ENCODE measurements around the gene CCL3.

The CCL3 gene

DNA sequence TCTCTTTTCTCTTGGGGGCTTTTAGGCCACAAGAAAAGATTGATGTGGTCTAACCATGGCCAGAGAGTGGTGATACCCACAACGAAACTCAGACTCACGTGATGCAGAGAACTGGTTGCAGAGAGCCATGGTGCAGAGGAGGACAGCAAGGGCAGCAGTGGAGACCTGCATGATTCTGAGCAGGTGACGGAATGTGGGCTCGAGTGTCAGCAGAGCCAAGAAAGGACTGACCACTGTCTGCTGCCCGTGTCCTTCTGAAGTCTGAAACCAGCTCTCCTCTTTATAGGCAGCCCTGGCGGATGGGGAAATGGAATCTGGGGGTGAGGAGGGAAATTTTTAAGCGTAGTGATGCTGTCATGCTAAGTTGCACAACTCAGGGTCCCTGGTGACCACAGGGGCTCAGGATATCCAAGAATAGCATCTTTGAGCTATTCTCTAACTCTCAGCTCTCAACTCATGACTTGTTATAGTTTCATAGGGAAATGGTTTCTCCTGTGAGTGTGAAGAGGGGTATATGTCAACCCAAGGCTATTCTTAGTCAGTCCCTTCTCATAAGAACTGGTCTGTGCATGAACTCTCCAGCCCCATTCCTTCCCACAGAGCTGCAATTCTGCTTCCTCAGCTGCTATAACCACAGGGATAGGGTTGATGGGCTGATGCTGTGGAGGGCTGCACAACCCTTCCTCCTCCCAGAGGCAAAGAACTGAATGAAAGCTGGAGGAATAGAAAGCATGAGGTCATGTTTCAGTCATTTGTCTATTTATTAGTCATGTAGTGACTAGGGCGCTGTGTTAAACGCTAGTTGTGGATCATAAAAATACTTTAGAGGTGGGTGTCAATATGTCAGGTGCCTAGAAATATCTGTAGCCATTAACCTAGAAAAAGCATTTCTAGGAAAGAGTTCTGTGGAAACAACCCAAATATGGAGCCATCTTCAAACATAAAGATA is at the start of gene CCL3:
CCL3 (minus strand) TSS at position 256 of the 949 bp plus-strand sequence; CDS start at position 171, 85 bp downstream.
- in situ Hi-C loops (cut with HindIII; ENCODE audit: low pct_unique_long_range_greater_than_20kb, low sequenced_read_pairs) = no loop called here
- DNase-seq (ENCODE audit: low read depth in 1 of 2, low spot score in 1 of 2) = no peak
- TF ChIP-seq JUND (IDR thresholded peaks at IDR 0.05; ENCODE audit: low read depth) = no peak

DNA sequence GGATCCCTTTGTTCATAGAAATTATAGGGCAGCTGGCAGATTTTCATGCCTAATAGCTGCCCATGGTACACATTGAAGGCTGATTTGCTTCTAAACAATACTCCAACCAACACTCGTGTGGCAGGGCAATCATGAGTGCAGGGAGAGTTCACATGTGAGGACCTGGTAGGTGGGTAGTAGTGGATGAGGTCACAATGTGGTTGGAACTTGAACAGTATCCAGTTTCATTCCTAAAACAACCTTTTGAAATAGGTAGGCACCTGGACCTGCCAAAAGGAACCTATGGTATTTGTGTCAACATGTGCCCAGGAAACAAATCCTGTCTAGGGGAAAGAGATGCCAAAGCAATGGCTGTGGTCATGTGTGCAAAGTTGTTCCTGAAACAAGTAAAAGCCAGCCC is 46.5 kb upstream of the CCL3 start:
- in situ Hi-C loops (cut with HindIII; ENCODE audit: low pct_unique_long_range_greater_than_20kb, low sequenced_read_pairs) = no loop called here
- no peak for DNase-seq (ENCODE audit: low read depth in 1 of 2, low spot score in 1 of 2)
- TF ChIP-seq JUND (IDR thresholded peaks at IDR 0.05; ENCODE audit: low read depth) = no peak

DNA sequence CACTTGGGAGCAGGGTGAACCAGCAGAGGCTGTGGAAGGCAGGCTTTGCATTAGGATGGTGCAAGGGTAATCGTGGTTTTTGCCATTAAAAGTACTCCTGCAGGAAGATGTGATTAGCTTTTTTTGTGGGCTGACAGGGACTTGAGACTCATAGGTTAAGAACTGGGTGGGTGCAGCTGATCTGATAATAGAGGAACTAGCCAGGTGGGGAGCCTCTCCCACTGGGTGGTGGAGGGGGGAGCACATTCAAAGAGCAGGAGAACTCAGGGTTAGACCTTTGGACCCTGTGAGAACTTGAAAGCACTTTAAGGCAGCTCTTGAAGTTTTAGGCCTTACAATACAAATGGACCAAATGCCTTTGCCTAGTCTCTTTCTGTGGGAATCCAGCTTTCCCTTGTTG is 46.1 kb upstream of the CCL3 start:
- TF ChIP-seq JUND (IDR thresholded peaks at IDR 0.05; ENCODE audit: low read depth) = no peak
- DNase-seq (ENCODE audit: low read depth in 1 of 2, low spot score in 1 of 2) = no peak
- in situ Hi-C loops (cut with HindIII; ENCODE audit: low pct_unique_long_range_greater_than_20kb, low sequenced_read_pairs) = no loop called here

DNA sequence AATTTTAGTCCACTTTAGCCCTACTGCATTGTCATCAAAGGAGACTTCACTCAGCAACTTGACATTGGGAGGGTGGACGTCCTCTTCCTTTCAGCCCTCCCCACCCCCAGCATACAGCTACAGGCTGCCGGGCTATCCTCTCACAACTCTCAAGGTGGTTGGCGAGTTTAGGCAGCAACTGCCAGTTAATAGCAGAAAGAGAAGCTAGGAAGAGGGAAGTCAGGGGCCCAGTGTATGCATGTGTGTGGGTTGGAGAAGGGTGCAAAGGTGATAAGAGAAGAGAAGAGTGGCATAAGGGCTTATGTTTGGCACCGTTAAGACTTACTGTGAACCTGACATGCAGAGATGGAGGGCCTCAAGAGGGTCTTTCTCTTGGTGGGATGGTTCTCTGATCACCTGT is 45.5 kb upstream of the CCL3 start:
- no peak for TF ChIP-seq JUND (IDR thresholded peaks at IDR 0.05; ENCODE audit: low read depth)
- no peak for DNase-seq (ENCODE audit: low read depth in 1 of 2, low spot score in 1 of 2)
- in situ Hi-C loops (cut with HindIII; ENCODE audit: low pct_unique_long_range_greater_than_20kb, low sequenced_read_pairs) = no loop called here

DNA sequence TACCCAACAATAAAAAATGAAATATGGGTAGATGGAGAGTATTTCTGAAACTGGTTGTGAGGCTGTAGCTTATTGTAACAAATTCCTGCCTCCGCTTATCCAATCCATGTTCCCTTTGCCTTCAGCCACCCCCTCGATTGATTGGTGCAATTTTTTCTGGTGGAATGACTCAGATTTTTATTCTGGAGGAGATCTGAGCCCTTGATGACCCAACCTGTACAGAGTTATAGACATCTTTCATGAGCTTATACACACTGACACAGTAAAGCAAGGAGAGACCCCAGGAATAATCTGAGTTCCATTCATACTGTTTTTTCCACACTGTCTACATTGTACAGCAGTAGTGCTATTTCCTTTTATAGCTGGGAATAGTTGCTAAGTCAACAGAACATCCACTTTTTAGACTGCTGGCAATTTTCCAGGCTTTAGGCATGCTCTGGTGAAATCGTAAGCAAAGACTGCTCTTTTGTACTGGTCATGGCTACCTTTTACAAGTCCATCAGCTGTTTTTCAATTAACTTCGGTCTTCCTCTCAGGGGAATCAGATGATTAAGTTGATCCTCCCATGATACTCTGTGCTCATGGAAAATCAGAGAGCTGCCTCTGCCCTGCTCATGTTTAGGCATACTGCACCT is 43.8 kb upstream of the CCL3 start:
- TF ChIP-seq JUND (IDR thresholded peaks at IDR 0.05; ENCODE audit: low read depth) = no peak
- in situ Hi-C loops (cut with HindIII; ENCODE audit: low pct_unique_long_range_greater_than_20kb, low sequenced_read_pairs) = no loop called here
- peak in 1 of 2 experiments; percentile 28 for DNase-seq (ENCODE audit: low read depth in 1 of 2, low spot score in 1 of 2)

DNA sequence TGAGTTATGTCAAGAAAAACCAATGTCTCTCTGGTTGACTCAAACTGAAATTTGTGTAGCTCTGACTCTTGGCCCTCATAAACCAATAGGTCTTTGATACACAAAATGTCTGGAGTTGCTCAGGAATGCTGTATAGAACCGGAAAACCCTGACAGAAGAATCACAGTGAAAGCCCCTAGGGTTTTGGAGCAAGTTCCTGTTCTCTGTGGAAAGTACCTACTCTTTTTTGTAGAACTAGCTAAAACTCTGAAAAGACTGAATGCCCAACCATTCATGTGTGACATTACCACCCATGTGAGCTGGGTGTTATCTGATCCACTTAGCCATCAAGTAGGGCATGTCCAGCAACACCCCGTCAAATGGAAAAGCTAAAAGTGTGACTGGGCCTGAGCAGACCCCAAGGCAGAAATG is 42.5 kb upstream of the CCL3 start:
- DNase-seq (ENCODE audit: low read depth in 1 of 2, low spot score in 1 of 2) = no peak
- in situ Hi-C loops (cut with HindIII; ENCODE audit: low pct_unique_long_range_greater_than_20kb, low sequenced_read_pairs) = no loop called here

DNA sequence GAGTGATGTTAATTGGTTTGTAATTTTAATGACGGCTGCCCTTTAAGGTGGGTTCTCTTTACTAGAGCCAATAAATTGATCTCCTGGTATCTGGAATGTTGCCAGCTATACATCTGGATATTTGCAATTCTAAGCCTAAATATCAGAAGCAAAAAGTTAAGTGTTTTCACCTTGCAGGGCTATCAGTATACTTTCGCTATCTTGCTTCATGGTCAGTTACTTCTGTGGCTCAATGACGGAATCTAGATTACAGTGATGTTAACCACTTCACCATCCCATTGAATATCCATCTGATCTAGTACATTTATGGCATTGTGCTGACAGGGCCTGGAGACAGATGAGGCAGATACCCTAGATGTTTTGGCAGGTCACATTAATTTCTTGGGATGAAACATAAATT is 42.0 kb upstream of the CCL3 start:
- no peak for TF ChIP-seq JUND (IDR thresholded peaks at IDR 0.05; ENCODE audit: low read depth)
- DNase-seq (ENCODE audit: low read depth in 1 of 2, low spot score in 1 of 2) = no peak
- in situ Hi-C loops (cut with HindIII; ENCODE audit: low pct_unique_long_range_greater_than_20kb, low sequenced_read_pairs) = no loop called here

More for the DNA sequence above, 42.5 kb upstream of the CCL3 start:
- no peak for TF ChIP-seq JUND (IDR thresholded peaks at IDR 0.05; ENCODE audit: low read depth)

DNA sequence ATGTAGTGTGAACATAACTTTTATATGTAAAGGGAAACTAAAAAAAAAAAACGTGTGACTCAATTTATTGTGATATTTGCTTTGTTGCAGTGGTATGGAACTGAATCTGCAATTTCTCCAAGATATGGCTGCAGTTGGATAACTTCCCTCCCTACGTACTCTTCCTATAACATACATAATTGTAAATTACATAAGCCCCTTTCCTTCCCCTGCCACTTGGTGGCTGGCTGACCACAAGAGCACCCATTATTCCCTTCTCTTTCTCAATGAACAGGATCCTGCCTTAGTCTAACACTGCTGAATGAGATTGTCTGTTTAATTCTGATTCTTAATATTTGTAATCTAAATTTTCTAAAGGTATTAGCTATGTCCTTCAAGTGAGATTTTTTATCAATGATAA is 41.5 kb upstream of the CCL3 start:
- TF ChIP-seq JUND (IDR thresholded peaks at IDR 0.05; ENCODE audit: low read depth) = no peak
- in situ Hi-C loops (cut with HindIII; ENCODE audit: low pct_unique_long_range_greater_than_20kb, low sequenced_read_pairs) = no loop called here
- DNase-seq (ENCODE audit: low read depth in 1 of 2, low spot score in 1 of 2) = peak in 1 of 2 experiments; percentile 23

DNA sequence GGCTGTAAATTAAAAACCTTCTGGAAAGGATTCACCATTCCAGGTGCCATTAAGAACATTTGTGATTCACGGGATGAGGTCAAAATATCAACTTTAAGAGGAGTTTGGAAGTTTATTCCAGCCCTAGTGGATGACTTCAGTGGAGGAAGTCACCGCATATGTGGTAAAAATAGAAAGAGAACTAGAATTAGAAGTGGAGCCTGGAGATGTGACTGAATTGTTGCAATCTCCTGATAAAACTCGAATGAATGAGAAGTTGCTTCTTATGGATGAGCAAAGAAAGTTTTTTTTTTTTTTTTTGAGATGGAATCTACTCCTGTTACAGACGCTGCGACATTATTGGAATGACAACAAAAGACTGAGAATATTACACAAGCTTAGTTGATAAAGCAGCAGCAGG is 40.4 kb upstream of the CCL3 start:
- no peak for TF ChIP-seq JUND (IDR thresholded peaks at IDR 0.05; ENCODE audit: low read depth)

DNA sequence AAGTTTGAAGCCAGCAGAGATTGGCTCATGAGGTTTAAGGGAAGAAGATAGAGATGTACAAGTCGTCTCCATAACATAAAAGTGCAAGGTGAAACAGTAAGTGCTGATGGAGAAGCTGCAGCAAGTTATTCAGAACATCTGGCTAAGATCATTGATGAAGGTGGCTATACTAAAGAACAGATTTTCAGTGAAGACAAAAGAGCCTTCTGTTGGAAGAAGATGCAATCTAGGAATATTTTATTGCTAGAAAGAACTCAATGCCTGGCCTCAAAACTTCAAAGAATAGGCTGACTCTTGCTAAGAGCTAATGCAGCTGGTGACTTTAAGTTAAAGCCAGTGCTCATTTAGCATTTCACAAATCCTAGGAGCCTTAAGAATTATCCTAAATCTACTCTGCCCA is 39.7 kb upstream of the CCL3 start:
- in situ Hi-C loops (cut with HindIII; ENCODE audit: low pct_unique_long_range_greater_than_20kb, low sequenced_read_pairs) = no loop called here
- no peak for DNase-seq (ENCODE audit: low read depth in 1 of 2, low spot score in 1 of 2)
- no peak for TF ChIP-seq JUND (IDR thresholded peaks at IDR 0.05; ENCODE audit: low read depth)

More for the DNA sequence above, 40.4 kb upstream of the CCL3 start:
- DNase-seq (ENCODE audit: low read depth in 1 of 2, low spot score in 1 of 2) = no peak
- in situ Hi-C loops (cut with HindIII; ENCODE audit: low pct_unique_long_range_greater_than_20kb, low sequenced_read_pairs) = no loop called here

DNA sequence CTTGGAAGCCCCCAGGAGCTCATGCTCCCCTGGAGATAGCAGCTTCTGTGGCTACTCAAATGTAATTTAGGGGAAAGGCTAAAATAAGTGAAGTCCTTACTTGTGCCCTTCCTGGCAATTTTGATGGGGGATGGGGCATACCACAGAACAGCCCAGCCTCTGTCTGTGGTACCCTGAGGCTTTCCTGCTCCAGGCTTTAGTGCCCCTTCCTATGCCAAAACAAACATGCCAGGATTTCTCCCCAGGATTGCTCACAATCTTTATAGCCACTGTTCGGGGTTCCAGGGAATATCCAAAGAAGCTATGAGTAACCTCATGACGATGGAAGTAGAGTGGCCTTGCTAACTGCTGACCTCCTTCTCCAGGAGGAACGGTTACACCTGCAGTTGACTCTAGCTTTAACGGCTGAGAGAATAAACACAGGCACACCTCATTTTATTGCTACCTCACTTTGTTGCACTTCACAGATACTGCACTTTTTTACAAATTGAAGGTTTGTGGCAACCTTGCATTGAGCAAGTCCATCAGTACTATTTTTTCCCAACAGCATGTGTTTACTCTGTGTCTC is 38.6 kb upstream of the CCL3 start:
- in situ Hi-C loops (cut with HindIII; ENCODE audit: low pct_unique_long_range_greater_than_20kb, low sequenced_read_pairs) = no loop called here
- TF ChIP-seq JUND (IDR thresholded peaks at IDR 0.05; ENCODE audit: low read depth) = no peak
- DNase-seq (ENCODE audit: low read depth in 1 of 2, low spot score in 1 of 2) = no peak

DNA sequence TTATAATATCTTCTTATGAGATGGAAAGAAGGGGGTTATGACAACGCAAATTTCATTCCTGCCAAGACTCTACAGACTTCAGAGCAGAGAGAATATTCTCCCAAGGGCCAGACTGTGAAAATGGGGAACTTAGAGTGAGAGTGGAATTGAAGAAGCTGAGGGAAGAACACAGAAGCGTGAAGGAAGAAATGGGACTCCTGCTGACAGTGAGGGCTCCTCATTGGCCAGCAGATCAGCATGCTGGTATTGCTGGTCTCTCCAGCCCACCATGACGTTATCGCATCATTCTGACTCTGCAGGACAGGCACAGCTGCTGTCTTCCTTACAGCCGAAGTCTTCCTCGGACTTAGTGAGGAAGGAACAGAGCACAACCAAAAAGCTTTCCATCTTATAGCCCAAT is 38.0 kb upstream of the CCL3 start:
- no peak for DNase-seq (ENCODE audit: low read depth in 1 of 2, low spot score in 1 of 2)
- in situ Hi-C loops (cut with HindIII; ENCODE audit: low pct_unique_long_range_greater_than_20kb, low sequenced_read_pairs) = no loop called here
- TF ChIP-seq JUND (IDR thresholded peaks at IDR 0.05; ENCODE audit: low read depth) = no peak
